ENCODE results near the gene RPH3AL.

DNA sequence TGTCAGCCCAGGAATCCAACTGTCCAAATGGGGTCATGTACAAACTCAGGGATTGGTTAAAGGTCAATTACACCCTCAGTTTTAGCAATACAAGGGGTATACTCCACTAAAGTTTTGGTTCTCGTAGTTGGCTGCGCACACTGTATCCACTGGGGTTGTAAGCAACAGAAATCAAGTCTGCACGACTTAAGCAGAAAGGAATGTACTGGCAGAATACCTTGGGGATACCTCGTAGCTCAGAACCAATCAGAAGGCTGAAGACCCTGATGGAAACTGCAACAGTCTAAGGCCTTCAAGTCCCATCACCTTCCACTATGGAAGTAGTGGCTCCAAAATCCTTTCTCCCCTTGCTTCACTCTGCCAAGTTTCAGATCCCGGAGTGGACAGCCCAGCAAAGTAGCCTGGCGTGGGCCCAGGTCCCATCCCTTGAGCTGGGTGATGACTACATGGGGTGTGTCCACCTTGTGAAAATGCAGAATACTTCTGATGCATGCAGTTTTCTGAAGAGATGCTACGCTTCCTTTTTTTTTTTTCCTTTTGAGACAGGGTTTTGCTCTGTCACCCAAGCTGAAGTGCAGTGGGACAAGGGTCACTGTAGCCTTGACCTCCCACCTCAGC is 21.1 kb upstream of the RPH3AL start:
- TF ChIP-seq CTCF (IDR thresholded peaks at IDR 0.05; ENCODE audit: low read depth, low read length) (no peak), POLR2A (IDR thresholded peaks at IDR 0.05; ENCODE audit: extremely low read depth, insufficient read length) (no peak), MYC (IDR thresholded peaks at IDR 0.05; ENCODE audit: low read depth, low read length) (no peak), MAX (IDR thresholded peaks at IDR 0.05; ENCODE audit: low read depth, low read length) (no peak)

Measured in NB4 (cell line).